IPS-20b (cell line): ENCODE data around the gene RFX3.

ENCODE experiments used
- H3K27ac ChIP-seq: one replicate; pipeline ENCODE4 v1.5.1; 2013; ENCODE audit warnings: low read length
- H3K27me3 ChIP-seq: 2 replicates; pipeline ENCODE4 v1.6.1; 2013; ENCODE audit warnings: mild to moderate bottlenecking, low read length, inconsistent platforms; ENCODE audit not compliant: insufficient read depth
- H3K36me3 ChIP-seq: 2 replicates; pipeline ENCODE4 v1.6.1; 2013; ENCODE audit warnings: low read depth, mild to moderate bottlenecking, inconsistent platforms, low read length, moderate library complexity; ENCODE audit not compliant: insufficient read depth
- H3K4me1 ChIP-seq: 2 replicates; pipeline ENCODE4 v1.6.1; 2013; ENCODE audit warnings: mild to moderate bottlenecking, control low read depth, inconsistent platforms, low read length, moderate library complexity; ENCODE audit not compliant: insufficient read depth
- H3K4me3 ChIP-seq: 2 replicates; pipeline ENCODE4 v1.5.1; 2013; ENCODE audit warnings: mild to moderate bottlenecking, low read length, inconsistent platforms
- H3K9ac ChIP-seq: 2 replicates; pipeline ENCODE4 v1.6.1; 2013; ENCODE audit warnings: low read depth, mild to moderate bottlenecking, inconsistent platforms, low read length, moderate library complexity
- H3K9me3 ChIP-seq: 2 replicates; pipeline ENCODE4 v1.6.1; 2013; ENCODE audit warnings: mild to moderate bottlenecking, low read depth, low read length, inconsistent platforms; ENCODE audit not compliant: insufficient read depth

RFX3 gene

GRCh38 chr9:3511551-3511950 is 14.2 kb downstream of the RFX3 start:
- Histone ChIP-seq H3K9ac (no peak overlapping the region), H3K4me3 (no peak overlapping the region; the same call in 1 of the 2 replicates), H3K36me3 (no peaks in the 10 kb centered on the region), H3K4me1 (peaks cover 27% of the 10 kb centered on the region), H3K27me3 (no peaks in the 10 kb centered on the region), H3K27ac (peak overlapping the region; percentile 54), H3K9me3 (no peaks in the 10 kb centered on the region)

DNA sequence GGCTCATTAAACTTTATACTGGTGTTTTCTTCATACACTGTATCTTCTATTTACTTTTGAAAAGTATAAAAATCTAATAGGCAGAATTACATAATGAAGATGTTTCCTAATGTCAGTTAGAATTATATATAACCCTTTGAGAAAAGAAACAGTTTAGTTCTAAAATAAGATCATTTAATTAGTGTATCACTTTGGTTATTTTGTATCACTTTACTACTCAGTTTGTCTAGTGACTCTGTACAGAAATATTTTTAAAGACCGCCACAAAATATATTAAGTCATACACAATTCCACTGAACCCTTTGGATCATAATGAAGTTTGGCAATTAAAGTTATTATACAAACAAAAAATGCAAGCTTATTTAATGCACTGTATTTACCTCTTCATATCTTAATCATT is 15.0 kb downstream of the RFX3 start:
- Histone ChIP-seq H3K27me3 (no peaks in the 10 kb centered on the region), H3K4me3 (no peak overlapping the region), H3K4me1 (peaks cover 33% of the 10 kb centered on the region), H3K27ac (no peak overlapping the region), H3K9ac (no peak overlapping the region), H3K9me3 (no peaks in the 10 kb centered on the region), H3K36me3 (no peaks in the 10 kb centered on the region)

DNA sequence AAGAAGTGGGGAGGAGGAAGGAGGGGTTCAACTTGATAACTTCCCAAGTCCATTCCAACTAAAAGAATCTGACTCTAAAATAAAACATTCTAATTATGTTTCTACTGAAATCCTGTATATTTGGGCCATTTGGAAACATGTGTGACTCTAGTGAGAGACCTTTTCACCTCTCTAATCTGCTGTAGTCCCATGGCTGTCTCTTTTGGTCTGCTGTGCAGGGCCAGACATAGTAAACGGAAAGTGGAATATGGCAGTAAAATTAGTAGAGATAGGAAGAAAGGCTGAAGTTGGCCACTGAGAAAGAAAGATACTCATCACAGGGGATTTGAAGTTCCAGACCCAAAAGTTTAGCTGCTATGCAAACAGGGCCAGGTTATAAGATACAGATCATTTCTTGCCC is 15.9 kb downstream of the RFX3 start:
- Histone ChIP-seq H3K27ac (no peak overlapping the region), H3K27me3 (no peaks in the 10 kb centered on the region), H3K4me1 (peaks cover 34% of the 10 kb centered on the region), H3K9me3 (no peaks in the 10 kb centered on the region), H3K4me3 (no peak overlapping the region), H3K36me3 (no peaks in the 10 kb centered on the region), H3K9ac (no peak overlapping the region)

- Histone ChIP-seq H3K27me3 (no peaks in the 10 kb centered on the region), H3K9me3 (no peaks in the 10 kb centered on the region), H3K36me3 (no peaks in the 10 kb centered on the region), H3K4me1 (peaks cover 33% of the 10 kb centered on the region), H3K27ac (no peak overlapping the region), H3K9ac (peak overlapping the region; percentile 50; the same call in 1 of the 2 replicates), H3K4me3 (no peak overlapping the region; the same call in 1 of the 2 replicates)
Measured at GRCh38 chr9:3508521-3509291, 17.1 kb downstream of the RFX3 start.

DNA sequence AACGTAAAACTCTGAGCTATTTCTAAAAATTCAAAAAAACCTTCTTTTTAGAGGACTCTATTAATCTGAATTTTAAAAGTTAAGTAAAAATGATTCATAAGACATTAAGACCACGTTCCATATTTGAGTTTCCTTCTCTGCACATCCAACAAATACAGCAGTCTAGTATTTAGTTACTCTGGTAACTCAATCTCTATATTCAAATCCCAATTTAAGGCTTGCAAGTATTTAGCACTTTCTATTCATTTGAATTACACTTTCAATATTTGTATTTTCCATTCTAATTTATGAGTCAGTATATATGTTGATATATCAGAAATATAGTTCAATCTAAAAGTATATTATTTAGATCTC is 17.7 kb downstream of the RFX3 start:
- Histone ChIP-seq H3K27ac (no peak overlapping the region), H3K36me3 (no peaks in the 10 kb centered on the region), H3K4me1 (peaks cover 31% of the 10 kb centered on the region), H3K4me3 (no peak overlapping the region), H3K9ac (no peak overlapping the region), H3K9me3 (no peaks in the 10 kb centered on the region), H3K27me3 (no peaks in the 10 kb centered on the region)

DNA sequence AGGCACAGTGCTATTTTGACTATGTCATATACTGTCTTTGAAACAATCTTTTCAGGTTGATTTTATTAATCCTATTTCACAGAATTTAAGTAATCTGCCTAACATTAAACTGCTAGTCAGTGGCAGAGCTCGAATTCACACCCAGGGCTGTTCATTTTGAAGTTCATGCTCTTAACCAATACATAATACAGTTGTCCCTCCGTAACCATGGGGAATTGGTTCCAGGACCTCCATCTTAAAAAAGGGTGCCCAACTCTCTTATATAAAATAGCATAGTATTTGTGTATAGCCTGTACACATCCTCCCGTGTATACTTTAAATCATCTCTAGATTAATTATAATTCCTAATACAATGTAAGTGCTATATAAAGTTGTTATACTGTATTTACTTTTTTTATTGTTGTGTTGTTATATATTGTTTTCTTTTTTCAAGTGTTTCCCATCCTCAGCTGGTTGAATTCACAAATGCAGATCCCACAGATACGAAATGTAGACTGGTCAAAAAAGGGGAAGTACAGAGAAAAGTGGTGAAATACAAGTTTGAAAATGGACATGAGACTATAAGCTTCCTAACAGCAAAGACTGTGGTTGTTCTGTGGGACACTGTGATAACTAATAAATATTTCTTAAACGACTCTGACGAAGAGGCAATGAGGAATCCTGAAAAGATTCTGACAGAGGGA is 18.3 kb downstream of the RFX3 start:
- Histone ChIP-seq H3K9ac (no peak overlapping the region), H3K27me3 (no peaks in the 10 kb centered on the region), H3K9me3 (no peaks in the 10 kb centered on the region), H3K4me3 (no peak overlapping the region), H3K36me3 (no peaks in the 10 kb centered on the region), H3K27ac (no peak overlapping the region), H3K4me1 (peaks cover 31% of the 10 kb centered on the region)

DNA sequence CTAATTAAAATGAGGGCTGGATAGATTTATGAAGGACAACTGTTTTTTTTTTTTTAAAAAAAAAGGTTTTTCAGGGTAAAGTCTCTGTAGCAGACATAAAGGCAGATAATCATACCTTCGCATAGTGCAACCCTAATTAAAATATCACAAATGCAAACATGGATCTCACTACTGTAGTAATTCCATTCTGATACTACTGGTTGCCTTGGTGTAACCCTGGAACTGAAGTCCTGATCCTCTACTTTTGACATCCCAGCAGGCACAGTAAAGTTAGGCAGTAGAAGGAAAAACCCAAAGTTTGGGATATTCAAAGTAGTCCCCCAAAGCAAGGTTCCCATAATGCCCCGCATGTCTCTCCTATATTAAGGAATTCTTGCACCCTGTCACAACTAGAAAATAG is 19.6 kb downstream of the RFX3 start:
- H3K9ac ChIP-seq, result no peak overlapping the region
- H3K4me3 ChIP-seq, result no peak overlapping the region
- no peaks in the 10 kb centered on the region for H3K9me3 ChIP-seq
- peaks cover 25% of the 10 kb centered on the region; the same call in 1 of the 2 replicates for H3K4me1 ChIP-seq
- no peak overlapping the region for H3K27ac ChIP-seq
- H3K36me3 ChIP-seq, result no peaks in the 10 kb centered on the region
- H3K27me3 ChIP-seq, result no peaks in the 10 kb centered on the region

DNA sequence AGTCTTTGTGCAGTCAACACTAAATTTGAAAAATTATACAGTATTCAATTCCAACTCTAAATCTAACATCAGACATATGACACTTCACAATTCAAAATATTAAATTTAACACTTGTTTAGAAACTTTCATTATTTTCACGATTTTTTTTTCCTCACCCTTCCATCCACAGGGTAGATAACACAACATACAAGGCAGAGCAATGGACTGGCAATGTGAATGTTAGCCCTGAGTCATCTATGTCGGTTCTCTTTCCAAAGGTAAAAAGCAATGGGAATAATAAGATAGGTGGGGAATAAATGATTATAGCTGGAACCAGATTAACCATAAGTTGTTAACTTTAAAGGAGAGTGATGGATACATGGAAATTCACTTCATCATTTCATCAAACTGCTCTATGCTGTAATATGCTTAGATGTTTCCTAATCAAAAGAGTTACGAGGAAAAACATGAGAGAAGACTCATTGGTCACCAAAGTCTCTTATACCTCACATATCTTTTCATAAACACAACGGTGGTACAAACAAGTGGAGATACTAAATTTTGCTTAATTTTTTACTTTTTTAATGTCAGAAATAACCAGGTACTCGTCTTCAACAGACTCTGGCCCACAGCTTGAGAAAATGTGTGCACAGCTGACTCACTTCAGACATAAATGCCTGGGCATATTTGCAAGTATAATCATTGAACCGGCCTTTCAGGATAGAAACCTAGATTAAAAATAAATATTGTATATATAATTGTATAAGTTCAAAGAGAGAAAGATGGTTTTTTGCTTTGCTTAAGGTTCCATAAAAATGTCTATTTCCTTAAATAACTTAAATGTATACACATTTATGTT is 23.0 kb downstream of the RFX3 start:
- Histone ChIP-seq H3K27me3 (no peaks in the 10 kb centered on the region), H3K27ac (no peak overlapping the region), H3K9ac (no peak overlapping the region)

GRCh38 chr9:3500044-3500443 is 25.8 kb downstream of the RFX3 start:
- Histone ChIP-seq H3K4me3 (no peak overlapping the region), H3K27ac (no peak overlapping the region), H3K36me3 (no peaks in the 10 kb centered on the region), H3K9ac (no peak overlapping the region), H3K4me1 (peaks cover 15% of the 10 kb centered on the region; the same call in 1 of the 2 replicates), H3K27me3 (no peaks in the 10 kb centered on the region), H3K9me3 (no peaks in the 10 kb centered on the region)

More for the DNA sequence above, 23.0 kb downstream of the RFX3 start:
- H3K36me3 ChIP-seq, result no peaks in the 10 kb centered on the region
- H3K4me1 ChIP-seq, result peaks cover 27% of the 10 kb centered on the region; the same call in 1 of the 2 replicates
- H3K9me3 ChIP-seq, result no peaks in the 10 kb centered on the region
- H3K4me3 ChIP-seq, result no peak overlapping the region

DNA sequence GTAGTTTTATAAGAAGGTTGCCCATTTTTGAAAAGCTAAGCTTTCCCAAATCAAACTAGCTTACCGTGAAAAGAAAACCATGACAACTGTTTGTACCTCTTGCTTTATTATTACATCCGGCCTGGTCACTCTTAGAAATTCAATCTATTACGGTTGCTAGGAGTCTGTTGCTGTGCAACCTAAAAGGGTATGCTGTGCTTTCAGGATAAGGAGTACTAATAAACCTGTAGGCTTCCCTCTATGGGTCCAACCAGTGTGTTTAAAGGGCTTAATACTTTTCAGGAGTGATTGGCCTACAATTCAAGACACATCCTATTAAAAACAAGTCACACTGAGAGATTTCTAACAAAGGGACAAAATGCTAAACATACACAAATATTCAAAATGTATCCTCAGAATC is 27.1 kb downstream of the RFX3 start:
- H3K36me3 ChIP-seq, result no peaks in the 10 kb centered on the region
- H3K4me3 ChIP-seq, result no peak overlapping the region
- H3K9me3 ChIP-seq, result no peaks in the 10 kb centered on the region
- H3K4me1 ChIP-seq, result peaks cover 15% of the 10 kb centered on the region; the same call in 1 of the 2 replicates
- peak overlapping the region; percentile 28 for H3K27ac ChIP-seq
- no peaks in the 10 kb centered on the region for H3K27me3 ChIP-seq
- H3K9ac ChIP-seq, result no peak overlapping the region

GRCh38 chr9:3497857-3498256 is 27.9 kb downstream of the RFX3 start:
- no peaks in the 10 kb centered on the region for H3K36me3 ChIP-seq
- peaks cover 15% of the 10 kb centered on the region; the same call in 1 of the 2 replicates for H3K4me1 ChIP-seq
- H3K27ac ChIP-seq, result no peak overlapping the region
- no peaks in the 10 kb centered on the region for H3K27me3 ChIP-seq
- H3K9ac ChIP-seq, result no peak overlapping the region
- no peaks in the 10 kb centered on the region for H3K9me3 ChIP-seq
- no peak overlapping the region for H3K4me3 ChIP-seq
